GM10248 (cell line): ENCODE data around the gene GXYLT1.
"Not testable (repeated sequence)": the region's sequence is repeated elsewhere in the genome, so short reads cannot be mapped to it uniquely, and the experiment has no call there.

ENCODE experiments used
- CTCF ChIA-PET: fragments of 300-600 bp; sonication (Branson Sonifier 250); formaldehyde crosslinking; extraction: SDS; loops from one replicate; lab custom pipeline; 2021; ENCODE audit warnings: antibody characterized with exemption; lab: Yijun Ruan, JAX
- POLR2A ChIA-PET: fragments of 350-650 bp; sonication (Branson Sonifier 250); formaldehyde crosslinking; extraction: SDS; loops from one replicate; lab custom pipeline; 2020; ENCODE audit warnings: antibody characterized with exemption; lab: Yijun Ruan, JAX
- DNase-seq: peaks from one replicate; pipeline ENCODE4 v3.0.0; 2012; ENCODE audit errors: extremely low spot score
- CTCF ChIP-seq: IDR thresholded peaks from 2 replicates; pipeline ENCODE4 v1.5.1; 2012; ENCODE audit warnings: mild to moderate bottlenecking, low read depth; ENCODE audit errors: extremely low read depth, missing control alignments, control extremely low read depth

The GXYLT1 gene

GRCh38 chr12:42144408-42145196 lies at the start of gene GXYLT1:
Gene GXYLT1 (minus strand): TSS chr12:42144874. CDS start chr12:42144646, 228 bp downstream.
- ChIA-PET POLR2A (interaction anchor here (0.6 kb wide), 1 partner anchor 11 kb away, joined by 3 read pairs; no protein-coding TSS in a partner anchor), CTCF (interaction anchor here (0.9 to 1.8 kb wide), 9 partner anchors 12 to 227 kb away, joined by 3 to 7 read pairs (median 4); no protein-coding TSS in a partner anchor)
- TF ChIP-seq CTCF = no peak
- peak; percentile 95 for DNase-seq

GRCh38 chr12:42192686-42193085 lies 48.0 kb upstream of the GXYLT1 start:
- ChIA-PET POLR2A (no interaction called here), CTCF (interaction anchor here (1.0 to 1.1 kb wide), 2 partner anchors 13 to 14 kb away, joined by 3 read pairs; no protein-coding TSS in a partner anchor)
- no peak for DNase-seq
- TF ChIP-seq CTCF = no peak

- POLR2A ChIA-PET = no interaction called here
- TF ChIP-seq CTCF = no peak
- CTCF ChIA-PET = interaction anchor here (1.0 to 1.1 kb wide), 2 partner anchors 12 to 15 kb away, joined by 3 read pairs; no protein-coding TSS in a partner anchor
- DNase-seq = no peak
These were observed 47.6 kb upstream of the GXYLT1 start for GRCh38 chr12:42192258-42192657.

GRCh38 chr12:42190376-42190775 lies 45.7 kb upstream of the GXYLT1 start:
- no peak for DNase-seq
- ChIA-PET POLR2A (no interaction called here), CTCF (no interaction called here)
- TF ChIP-seq CTCF = no peak

GRCh38 chr12:42188275-42188674 lies 43.6 kb upstream of the GXYLT1 start:
- CTCF ChIA-PET = interaction anchor here (0.7 to 1.2 kb wide), 2 partner anchors 9 kb away, joined by 3 read pairs; no protein-coding TSS in a partner anchor
- POLR2A ChIA-PET, DNase-seq: not testable (repeated sequence)

GRCh38 chr12:42187799-42188198 lies 43.1 kb upstream of the GXYLT1 start:
- ChIA-PET POLR2A (interaction anchor here (0.6 kb wide), 1 partner anchor 8 kb away, joined by 3 read pairs; no protein-coding TSS in a partner anchor), CTCF (interaction anchor here (1.0 to 1.2 kb wide), 2 partner anchors 8 to 15 kb away, joined by 3 read pairs; no protein-coding TSS in a partner anchor)
- no peak for DNase-seq
- no peak for TF ChIP-seq CTCF

- peak; percentile 15 for DNase-seq
- CTCF ChIA-PET = interaction anchor here (1.0 kb wide), 1 partner anchor 14 kb away, joined by 3 read pairs; no protein-coding TSS in a partner anchor
- no peak for TF ChIP-seq CTCF
- POLR2A ChIA-PET = no interaction called here
These were observed 42.1 kb upstream of the GXYLT1 start for GRCh38 chr12:42186793-42187192.
